Trophoblast cell (in vitro differentiated cells and primary cell): ENCODE measurements around the gene APC. TPM values are rescaled to one million over a fixed set of nuclear protein-coding genes. Genes with fewer than 3 reads are reported as not detected.

ENCODE experiments used
- DNase-seq, 2 donors: peaks; one replicate each; pipeline ENCODE4 v3.0.0-alpha.2; 2016
- H2AFZ ChIP-seq: 2 replicates; pipeline ENCODE4 v1.6.1; 2013; ENCODE audit warnings: low read length, moderate library complexity, mild to moderate bottlenecking; ENCODE audit not compliant: insufficient read depth, poor library complexity
- H2AK5ac ChIP-seq: 2 replicates; pipeline ENCODE4 v1.6.1; 2013; ENCODE audit warnings: mild to moderate bottlenecking, low read length
- H2BK120ac ChIP-seq: 2 replicates; pipeline ENCODE4 v1.6.1; 2013; ENCODE audit warnings: low read length, mild to moderate bottlenecking, moderate library complexity; ENCODE audit not compliant: insufficient read depth, poor library complexity
- H2BK12ac ChIP-seq: 2 replicates; pipeline ENCODE4 v1.6.1; 2013; ENCODE audit warnings: mild to moderate bottlenecking, low read length, moderate library complexity
- H2BK5ac ChIP-seq: 2 replicates; pipeline ENCODE4 v1.6.1; 2013; ENCODE audit warnings: low read length, low read depth, moderate library complexity, mild to moderate bottlenecking; ENCODE audit not compliant: poor library complexity
- H3K14ac ChIP-seq: 2 replicates; pipeline ENCODE4 v1.6.1; 2013; ENCODE audit warnings: mild to moderate bottlenecking, low read length
- H3K18ac ChIP-seq: 2 replicates; pipeline ENCODE4 v1.6.1; 2013; ENCODE audit warnings: mild to moderate bottlenecking, low read length
- H3K23ac ChIP-seq: 2 replicates; pipeline ENCODE4 v1.6.1; 2013; ENCODE audit warnings: low read length
- H3K27ac ChIP-seq: 2 replicates; pipeline ENCODE4 v1.5.1; 2013; ENCODE audit warnings: low read depth, mild to moderate bottlenecking, inconsistent platforms, low read length, moderate library complexity
- H3K27me3 ChIP-seq: 2 replicates; pipeline ENCODE4 v1.6.1; 2013; ENCODE audit warnings: inconsistent platforms, mild to moderate bottlenecking, low read length, moderate library complexity; ENCODE audit not compliant: insufficient read depth
- H3K36me3 ChIP-seq, 2 experiments: 1 replicate in 1 of 2; 2 replicates in 1 of 2; pipeline ENCODE4 v1.6.1; 2013; ENCODE audit warnings: low read length in 2 of 2, mild to moderate bottlenecking in 2 of 2, moderate library complexity in 1 of 2; ENCODE audit not compliant: insufficient read depth in 2 of 2, control insufficient read depth in 1 of 2
- H3K4ac ChIP-seq: 2 replicates; pipeline ENCODE4 v1.6.1; 2013; ENCODE audit warnings: low read depth, mild to moderate bottlenecking, low read length, moderate library complexity
- H3K4me1 ChIP-seq, 2 experiments: 1 replicate in 1 of 2; 2 replicates in 1 of 2; pipeline ENCODE4 v1.6.1; 2013; ENCODE audit warnings: low read length in 2 of 2, mild to moderate bottlenecking in 2 of 2, moderate library complexity in 1 of 2; ENCODE audit not compliant: insufficient read depth in 2 of 2, control insufficient read depth in 1 of 2
- H3K4me2 ChIP-seq: 2 replicates; pipeline ENCODE4 v1.6.1; 2013; ENCODE audit warnings: inconsistent platforms, mild to moderate bottlenecking, low read length, moderate library complexity
- H3K4me3 ChIP-seq: 2 replicates; pipeline ENCODE4 v1.5.1; 2013; ENCODE audit warnings: mild to moderate bottlenecking, low read depth, low read length, inconsistent platforms
- H3K79me1 ChIP-seq: one replicate; pipeline ENCODE4 v1.6.1; 2013; ENCODE audit warnings: low read length
- H3K79me2 ChIP-seq: 2 replicates; pipeline ENCODE4 v1.6.1; 2013; ENCODE audit warnings: low read length, mild to moderate bottlenecking; ENCODE audit not compliant: control insufficient read depth, insufficient read depth, poor library complexity
- H3K9ac ChIP-seq: 2 replicates; pipeline ENCODE4 v1.6.1; 2013; ENCODE audit warnings: mild to moderate bottlenecking, low read length
- H3K9me3 ChIP-seq: 2 replicates; pipeline ENCODE4 v1.6.1; 2013; ENCODE audit warnings: low read depth, mild to moderate bottlenecking, control low read depth, inconsistent platforms, low read length; ENCODE audit not compliant: insufficient read depth
- H4K12ac ChIP-seq: 2 replicates; pipeline ENCODE4 v1.6.1; 2013; ENCODE audit warnings: low read depth, mild to moderate bottlenecking, low read length, moderate library complexity
- H4K8ac ChIP-seq: 2 replicates; pipeline ENCODE4 v1.6.1; 2013; ENCODE audit warnings: low read depth, mild to moderate bottlenecking, low read length, moderate library complexity
- H4K91ac ChIP-seq: one replicate; pipeline ENCODE4 v1.6.1; 2013; ENCODE audit warnings: low read depth, mild to moderate bottlenecking, low read length, moderate library complexity
- WGBS: extraction: QIAGEN DNeasy Blood & Tissue Kit; methylation state at CpG from one replicate; pipeline ENCODE4 v1.1.7; 2013; ENCODE audit warnings: missing lambda C conversion rate; ENCODE audit not compliant: insufficient read length, insufficient coverage; ENCODE audit errors: extremely low coverage; 5-methylcytosine and 5-hydroxymethylcytosine counted together
- polyA plus RNA-seq: library from polyadenylated mRNA; stranded (reverse); fragments of 200-250 nt; gene quantifications from 2 replicates; pipeline ENCODE4 v1.2.3, GENCODE V29; 2013

The APC gene
- polyA plus RNA-seq, result 10.6 and 11.3 TPM in 2 replicates

- Histone ChIP-seq H4K8ac (peak within 1 kb of the TSS; percentile 26), H2BK5ac (no peak within 1 kb of the TSS), H3K27me3 (no peaks in the 10 kb centered on the region), H3K4me2 (peak within 1 kb of the TSS; percentile 95), H3K4ac (no peak within 1 kb of the TSS), H2AFZ (peak within 1 kb of the TSS; percentile 33), H3K9ac (peak within 1 kb of the TSS; percentile 82), H3K4me1 (peaks cover 0 to 9% of the 10 kb centered on the region in 2 experiments), H4K12ac (no peak within 1 kb of the TSS), H3K14ac (no peak within 1 kb of the TSS), H2AK5ac (no peak within 1 kb of the TSS), H3K4me3 (peak within 1 kb of the TSS; percentile 86), H3K9me3 (peaks cover 3% of the 10 kb centered on the region), H3K79me1 (peaks cover 1% of the 10 kb centered on the region), H3K36me3 (no peaks in the 10 kb centered on the region), H2BK12ac (no peak within 1 kb of the TSS), H3K79me2 (no peaks in the 10 kb centered on the region), H2BK120ac (no peak within 1 kb of the TSS), H3K23ac (no peak within 1 kb of the TSS), H3K27ac (no peak within 1 kb of the TSS), H4K91ac (no peak within 1 kb of the TSS), H3K18ac (peak within 1 kb of the TSS; percentile 31)
- WGBS, result no CpG with 5 or more reads among the region's 36 CpGs
- peak; percentile 46 to 57 for DNase-seq
Measured at GRCh38 chr5:112737463-112738190, at the start of gene APC. APC (plus strand) TSS chr5:112737885; CDS start chr5:112754891, 17,006 bp downstream.

DNA sequence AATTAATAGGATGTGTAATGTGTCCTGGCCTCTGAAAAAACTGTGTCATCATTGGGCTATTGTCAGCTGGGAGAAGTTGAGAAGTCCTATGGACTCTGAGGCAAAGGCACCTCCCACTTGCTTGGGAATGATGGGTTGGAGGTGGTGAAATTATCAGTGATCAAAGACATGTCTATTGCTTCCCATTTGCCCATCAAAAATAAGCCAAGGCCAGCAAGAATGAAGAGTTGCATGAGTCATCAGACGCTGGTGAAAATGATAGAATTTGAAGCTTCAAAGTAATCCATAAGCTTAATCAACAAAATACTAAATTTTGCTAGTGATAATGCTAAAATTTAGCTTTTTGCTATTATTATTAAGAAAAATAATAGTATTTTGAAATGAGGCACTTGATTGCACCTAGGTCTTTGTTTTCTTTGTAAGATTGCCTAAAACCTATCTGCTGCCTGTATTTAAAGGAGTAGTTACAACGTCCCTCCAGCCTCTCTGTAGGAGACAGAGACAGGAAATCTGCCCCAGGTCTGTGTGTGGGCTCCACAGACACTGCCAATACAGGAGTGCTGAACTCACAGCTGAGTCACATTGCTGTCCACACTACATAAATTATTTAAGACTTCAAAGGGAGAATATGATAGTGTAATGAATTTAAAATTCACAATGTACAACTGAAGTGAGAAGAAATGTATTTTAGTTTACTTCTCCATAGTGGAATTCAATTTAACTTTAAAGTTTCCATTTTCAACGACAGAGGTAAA, 48.4 kb upstream of the APC start:
- no peak overlapping the region for H4K8ac ChIP-seq
- H3K27me3 ChIP-seq, result no peaks in the 10 kb centered on the region
- WGBS, result no CpG with 5 or more reads among the region's 3 CpGs
- DNase-seq, result no peak
- no peak overlapping the region for H4K12ac ChIP-seq
- H3K4me3 ChIP-seq, result no peak overlapping the region
- H3K4me2 ChIP-seq, result no peak overlapping the region
- H3K79me1 ChIP-seq, result no peaks in the 10 kb centered on the region
- H3K23ac ChIP-seq, result no peak overlapping the region
- H2BK5ac ChIP-seq, result no peak overlapping the region
- no peaks in the 10 kb centered on the region for H3K79me2 ChIP-seq
- no peak overlapping the region for H2AFZ ChIP-seq
- H2BK12ac ChIP-seq, result no peak overlapping the region
- no peak overlapping the region for H3K4ac ChIP-seq
- H3K9ac ChIP-seq, result no peak overlapping the region
- H2BK120ac ChIP-seq, result no peak overlapping the region
- peaks cover 1% of the 10 kb centered on the region for H3K9me3 ChIP-seq
- H2AK5ac ChIP-seq, result no peak overlapping the region
- no peaks in the 10 kb centered on the region for H3K36me3 ChIP-seq
- no peak overlapping the region for H3K14ac ChIP-seq
- no peak overlapping the region for H3K27ac ChIP-seq
- no peak overlapping the region for H3K18ac ChIP-seq
- no peak overlapping the region for H4K91ac ChIP-seq
- peaks cover 2 to 5% of the 10 kb centered on the region in 2 experiments for H3K4me1 ChIP-seq

GRCh38 chr5:112690605-112691338, 46.9 kb upstream of the APC start:
- H3K4me2 ChIP-seq, result no peak overlapping the region
- H2AK5ac ChIP-seq, result no peak overlapping the region
- no CpG with 5 or more reads among the region's 3 CpGs for WGBS

DNA sequence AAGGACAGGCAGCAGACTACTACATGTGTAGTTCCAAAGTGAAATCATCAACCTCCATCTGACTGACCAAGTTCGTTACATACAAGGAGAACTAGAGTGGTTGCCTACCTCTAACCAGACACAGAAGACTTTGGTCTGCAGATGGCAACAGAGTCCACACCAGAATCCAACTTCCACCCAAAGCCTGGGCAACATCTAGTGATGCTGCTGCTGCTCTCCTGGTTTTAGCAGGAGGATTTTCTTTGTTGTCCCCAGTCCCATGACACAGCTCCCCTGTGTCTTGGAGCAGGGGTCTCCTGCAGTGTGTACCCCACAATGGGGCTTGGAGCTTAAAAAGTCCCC, 46.4 kb upstream of the APC start:
- Histone ChIP-seq H4K12ac (no peak overlapping the region), H3K23ac (no peak overlapping the region), H3K9me3 (peaks cover 1% of the 10 kb centered on the region), H2BK12ac (no peak overlapping the region), H3K18ac (no peak overlapping the region), H3K14ac (no peak overlapping the region), H4K91ac (no peak overlapping the region), H3K4me3 (no peak overlapping the region), H2BK5ac (no peak overlapping the region), H3K4me2 (no peak overlapping the region), H3K4ac (no peak overlapping the region), H3K27ac (no peak overlapping the region), H3K9ac (no peak overlapping the region), H2AK5ac (no peak overlapping the region), H3K27me3 (no peaks in the 10 kb centered on the region), H3K79me2 (no peaks in the 10 kb centered on the region), H2AFZ (no peak overlapping the region), H3K4me1 (peaks cover 2 to 5% of the 10 kb centered on the region in 2 experiments), H4K8ac (no peak overlapping the region), H2BK120ac (no peak overlapping the region), H3K36me3 (no peaks in the 10 kb centered on the region), H3K79me1 (no peaks in the 10 kb centered on the region)
- no peak for DNase-seq
- no CpG with 5 or more reads among the region's 1 CpG for WGBS

More at GRCh38 chr5:112690605-112691338, 46.9 kb upstream of the APC start:
- Histone ChIP-seq H3K79me1 (no peaks in the 10 kb centered on the region), H4K8ac (no peak overlapping the region), H2BK12ac (no peak overlapping the region), H3K79me2 (no peaks in the 10 kb centered on the region), H3K9me3 (peaks cover 1% of the 10 kb centered on the region), H3K4ac (no peak overlapping the region), H3K4me3 (no peak overlapping the region), H4K91ac (no peak overlapping the region), H3K27ac (no peak overlapping the region), H2AFZ (no peak overlapping the region), H3K18ac (no peak overlapping the region), H2BK120ac (no peak overlapping the region), H3K9ac (no peak overlapping the region), H3K4me1 (peaks cover 2 to 5% of the 10 kb centered on the region in 2 experiments), H3K23ac (no peak overlapping the region), H2BK5ac (no peak overlapping the region), H4K12ac (no peak overlapping the region), H3K14ac (no peak overlapping the region), H3K27me3 (no peaks in the 10 kb centered on the region), H3K36me3 (no peaks in the 10 kb centered on the region)
- DNase-seq, result no peak
